BLaER1 treated with 17β-estradiol and CSF1 and Interleukin-3, amounts not matched to agents 10 nM and 100 nM (cell line): ENCODE data around the gene HERC4.

Source experiments
- H3K27ac ChIP-seq, 11 experiments: shearing (Covaris generic); formaldehyde crosslinking; 2 replicates each; pipeline ENCODE4 v1.8.1; 2022
- H3K27me3 ChIP-seq, 11 experiments: shearing (Covaris generic); formaldehyde crosslinking; 2 replicates each; pipeline ENCODE4 v1.8.1; 2022
- H3K36me3 ChIP-seq, 11 experiments: shearing (Covaris generic); formaldehyde crosslinking; 2 replicates each; pipeline ENCODE4 v1.8.1; 2022
- H3K4me1 ChIP-seq, 10 experiments: shearing (Covaris generic); formaldehyde crosslinking; 2 replicates each; pipeline ENCODE4 v1.8.1; 2022
- H3K4me2 ChIP-seq, 11 experiments: shearing (Covaris generic); formaldehyde crosslinking; 2 replicates each; pipeline ENCODE4 v1.8.1; 2022
- H3K4me3 ChIP-seq, 10 experiments: shearing (Covaris generic); formaldehyde crosslinking; 2 replicates each; pipeline ENCODE4 v1.8.1; 2022
- H3K9ac ChIP-seq, 11 experiments: shearing (Covaris generic); formaldehyde crosslinking; 2 replicates each; pipeline ENCODE4 v1.8.1; 2022
- H3K9me3 ChIP-seq, 11 experiments: shearing (Covaris generic); formaldehyde crosslinking; replicated peaks in 1 of 11; 2 replicates each; pipeline ENCODE4 v1.8.1; 2022
- H4K20me1 ChIP-seq, 11 experiments: shearing (Covaris generic); formaldehyde crosslinking; 2 replicates each; pipeline ENCODE4 v1.8.1; 2022
- Cebpa-rat ChIP-seq, 11 experiments: shearing (Covaris generic); IDR thresholded peaks; 2 replicates each; pipeline ENCODE4 v1.8.1; 2022

Gene HERC4, protein sequence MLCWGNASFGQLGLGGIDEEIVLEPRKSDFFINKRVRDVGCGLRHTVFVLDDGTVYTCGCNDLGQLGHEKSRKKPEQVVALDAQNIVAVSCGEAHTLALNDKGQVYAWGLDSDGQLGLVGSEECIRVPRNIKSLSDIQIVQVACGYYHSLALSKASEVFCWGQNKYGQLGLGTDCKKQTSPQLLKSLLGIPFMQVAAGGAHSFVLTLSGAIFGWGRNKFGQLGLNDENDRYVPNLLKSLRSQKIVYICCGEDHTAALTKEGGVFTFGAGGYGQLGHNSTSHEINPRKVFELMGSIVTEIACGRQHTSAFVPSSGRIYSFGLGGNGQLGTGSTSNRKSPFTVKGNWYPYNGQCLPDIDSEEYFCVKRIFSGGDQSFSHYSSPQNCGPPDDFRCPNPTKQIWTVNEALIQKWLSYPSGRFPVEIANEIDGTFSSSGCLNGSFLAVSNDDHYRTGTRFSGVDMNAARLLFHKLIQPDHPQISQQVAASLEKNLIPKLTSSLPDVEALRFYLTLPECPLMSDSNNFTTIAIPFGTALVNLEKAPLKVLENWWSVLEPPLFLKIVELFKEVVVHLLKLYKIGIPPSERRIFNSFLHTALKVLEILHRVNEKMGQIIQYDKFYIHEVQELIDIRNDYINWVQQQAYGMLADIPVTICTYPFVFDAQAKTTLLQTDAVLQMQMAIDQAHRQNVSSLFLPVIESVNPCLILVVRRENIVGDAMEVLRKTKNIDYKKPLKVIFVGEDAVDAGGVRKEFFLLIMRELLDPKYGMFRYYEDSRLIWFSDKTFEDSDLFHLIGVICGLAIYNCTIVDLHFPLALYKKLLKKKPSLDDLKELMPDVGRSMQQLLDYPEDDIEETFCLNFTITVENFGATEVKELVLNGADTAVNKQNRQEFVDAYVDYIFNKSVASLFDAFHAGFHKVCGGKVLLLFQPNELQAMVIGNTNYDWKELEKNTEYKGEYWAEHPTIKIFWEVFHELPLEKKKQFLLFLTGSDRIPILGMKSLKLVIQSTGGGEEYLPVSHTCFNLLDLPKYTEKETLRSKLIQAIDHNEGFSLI

DNA sequence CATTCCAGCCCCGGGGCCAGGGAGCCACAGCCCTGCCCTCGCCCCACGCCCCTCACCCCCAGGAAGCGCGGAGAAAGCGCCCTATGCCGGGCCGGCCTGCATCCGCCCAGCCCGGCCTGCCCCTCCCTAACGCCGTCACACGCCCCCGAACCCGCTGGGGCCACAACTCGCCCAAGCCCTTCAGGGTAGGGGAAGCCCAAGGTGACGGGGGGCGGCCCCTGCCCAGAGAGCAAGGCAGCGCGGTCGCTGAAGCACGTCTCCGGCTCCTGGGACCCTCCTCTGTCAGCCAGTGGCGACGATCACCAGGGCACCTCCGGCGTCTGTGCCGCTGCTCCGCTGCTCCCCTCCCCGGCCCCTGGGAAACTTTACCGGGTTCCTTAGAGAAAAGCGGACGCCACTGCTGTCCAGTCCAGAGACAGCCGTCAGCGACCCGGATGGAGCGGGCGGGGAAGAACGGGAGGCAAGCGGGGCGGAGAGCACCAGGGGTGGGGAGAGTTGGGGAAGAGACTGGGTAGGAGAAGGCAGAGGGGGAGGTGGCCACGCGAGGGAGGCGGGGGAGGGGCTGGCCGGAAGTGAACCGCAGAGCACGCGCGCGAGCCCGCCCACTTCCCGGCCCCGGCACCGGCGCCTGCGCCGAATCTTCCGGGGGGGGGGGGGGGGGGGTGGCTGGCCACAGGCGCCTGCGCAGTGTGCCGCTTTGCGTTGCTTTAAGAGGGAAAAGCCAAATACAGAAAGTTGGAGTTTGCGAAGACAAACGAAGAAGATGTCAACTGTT, at the start of gene HERC4:
Gene HERC4 (minus strand): TSS at position 509 of the 775 bp plus-strand sequence. CDS start 2,175 bp downstream, outside the sequence.
- H3K9me3 ChIP-seq, result no peaks in the 10 kb centered on the region; a peak in 1 of 22 replicates
- peak within 1 kb of the TSS; percentile 67 to 97 (median 84) for H3K4me2 ChIP-seq
- peaks cover 17 to 44% (median 30%) of the 10 kb centered on the region in 10 experiments for H3K4me1 ChIP-seq
- no peaks in the 10 kb centered on the region for H3K27me3 ChIP-seq
- peak within 1 kb of the TSS; percentile 89 to 100 (median 96) for H3K27ac ChIP-seq
- peaks cover 11 to 47% (median 38%) of the 10 kb centered on the region in 11 experiments; a peak in 20 of 22 replicates for H4K20me1 ChIP-seq
- H3K36me3 ChIP-seq, result peaks cover 15 to 30% (median 20%) of the 10 kb centered on the region in 11 experiments; a peak in 20 of 22 replicates
- H3K4me3 ChIP-seq, result peak within 1 kb of the TSS; percentile 76 to 98 (median 90)
- H3K9ac ChIP-seq, result peak within 1 kb of the TSS; percentile 92 to 100 (median 96)
- TF ChIP-seq Cebpa-rat (IDR thresholded peaks at IDR 0.05), result no peak

DNA sequence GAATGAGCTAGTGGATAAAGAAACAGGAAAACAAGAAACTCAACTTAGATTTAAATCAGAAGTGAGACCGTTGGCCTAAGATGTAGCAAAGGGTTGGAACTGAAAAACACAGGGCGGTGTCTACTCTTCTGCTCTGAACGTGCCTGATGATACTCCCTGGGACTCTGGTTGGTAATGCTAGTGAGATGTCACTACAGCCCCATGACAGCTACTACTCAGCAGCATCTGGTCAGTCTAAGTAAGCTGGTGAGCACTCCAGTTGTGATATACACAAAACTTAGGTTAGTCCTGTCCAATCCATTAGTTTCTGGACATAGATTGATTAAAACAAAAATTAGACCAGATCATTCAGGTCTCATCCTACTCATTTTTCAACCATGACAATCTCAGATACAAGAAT, 49.6 kb upstream of the HERC4 start:
- Histone ChIP-seq H3K9me3 (no peaks in the 10 kb centered on the region), H4K20me1 (no peaks in the 10 kb centered on the region), H3K4me2 (no peak overlapping the region), H3K4me3 (no peak overlapping the region), H3K27ac (no peak overlapping the region), H3K36me3 (no peaks in the 10 kb centered on the region), H3K4me1 (no peaks in the 10 kb centered on the region), H3K9ac (no peak overlapping the region), H3K27me3 (no peaks in the 10 kb centered on the region)
- no peak for TF ChIP-seq Cebpa-rat (IDR thresholded peaks at IDR 0.05)

DNA sequence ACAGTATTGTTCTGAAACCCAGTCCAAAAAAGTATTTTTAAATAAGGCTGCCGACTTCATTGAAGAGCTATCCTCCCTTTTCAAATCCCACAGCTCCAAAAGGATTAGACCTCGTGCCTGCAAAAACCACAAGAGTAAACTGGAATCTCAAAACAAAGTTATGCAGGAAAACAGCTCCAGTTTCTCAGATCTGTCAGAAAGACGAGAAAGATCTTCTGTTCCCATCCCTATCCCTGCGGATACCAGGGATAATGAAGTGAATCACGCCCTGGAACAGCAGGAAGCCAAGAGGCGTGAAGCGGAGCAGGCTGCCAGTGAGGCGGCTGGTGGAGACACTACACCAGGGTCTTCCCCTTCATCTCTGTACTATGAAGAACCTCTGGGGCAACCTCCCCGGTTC, 46.8 kb upstream of the HERC4 start:
- Histone ChIP-seq H3K9ac (no peak overlapping the region), H3K36me3 (no peaks in the 10 kb centered on the region), H3K9me3 (no peaks in the 10 kb centered on the region), H4K20me1 (no peaks in the 10 kb centered on the region), H3K4me2 (no peak overlapping the region), H3K4me3 (no peak overlapping the region), H3K27ac (no peak overlapping the region), H3K4me1 (peaks cover 0 to 7% (median 5%) of the 10 kb centered on the region in 10 experiments; a peak in 10 of 20 replicates), H3K27me3 (no peaks in the 10 kb centered on the region)
- TF ChIP-seq Cebpa-rat (IDR thresholded peaks at IDR 0.05), result no peak

DNA sequence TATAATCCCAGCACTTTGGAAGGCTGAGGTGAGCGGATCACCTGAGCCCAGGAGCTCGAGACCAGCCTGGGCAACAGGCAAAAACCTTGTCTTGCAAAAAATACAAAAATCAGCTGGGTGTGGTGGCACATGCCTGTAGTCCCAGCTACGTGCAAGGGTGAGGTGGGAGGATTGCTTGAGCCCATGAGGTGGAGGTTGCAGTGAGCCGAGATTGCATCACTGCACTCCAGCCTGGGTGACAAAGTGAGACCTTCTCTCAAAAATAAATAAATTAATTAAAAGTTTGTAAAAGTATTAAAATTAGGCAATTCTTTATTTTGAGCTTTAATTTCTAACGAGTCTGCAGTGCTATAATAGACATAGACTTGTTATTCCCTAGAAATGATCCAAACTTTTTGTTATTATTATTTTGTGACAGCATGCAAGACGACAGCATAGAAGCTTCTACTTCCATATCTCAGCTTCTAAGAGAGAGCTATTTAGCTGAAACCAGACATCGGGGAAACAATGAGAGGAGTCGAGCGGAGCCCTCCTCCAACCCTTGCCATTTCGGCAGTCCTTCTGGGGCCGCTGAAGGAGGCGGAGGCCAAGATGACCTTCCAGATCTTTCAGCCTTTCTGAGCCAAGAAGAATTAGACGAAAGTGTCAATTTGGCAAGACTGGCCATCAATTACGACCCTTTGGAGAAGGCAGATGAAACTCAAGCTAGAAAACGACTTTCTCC, 46.1 kb upstream of the HERC4 start:
- peaks cover 0 to 7% (median 5%) of the 10 kb centered on the region in 10 experiments; a peak in 10 of 20 replicates for H3K4me1 ChIP-seq
- H4K20me1 ChIP-seq, result no peaks in the 10 kb centered on the region
- no peak overlapping the region for H3K9ac ChIP-seq
- no peak for TF ChIP-seq Cebpa-rat (IDR thresholded peaks at IDR 0.05)
- no peak overlapping the region for H3K4me3 ChIP-seq
- H3K9me3 ChIP-seq, result no peaks in the 10 kb centered on the region
- no peak overlapping the region for H3K4me2 ChIP-seq
- H3K27me3 ChIP-seq, result no peaks in the 10 kb centered on the region
- no peaks in the 10 kb centered on the region for H3K36me3 ChIP-seq
- H3K27ac ChIP-seq, result no peak overlapping the region

DNA sequence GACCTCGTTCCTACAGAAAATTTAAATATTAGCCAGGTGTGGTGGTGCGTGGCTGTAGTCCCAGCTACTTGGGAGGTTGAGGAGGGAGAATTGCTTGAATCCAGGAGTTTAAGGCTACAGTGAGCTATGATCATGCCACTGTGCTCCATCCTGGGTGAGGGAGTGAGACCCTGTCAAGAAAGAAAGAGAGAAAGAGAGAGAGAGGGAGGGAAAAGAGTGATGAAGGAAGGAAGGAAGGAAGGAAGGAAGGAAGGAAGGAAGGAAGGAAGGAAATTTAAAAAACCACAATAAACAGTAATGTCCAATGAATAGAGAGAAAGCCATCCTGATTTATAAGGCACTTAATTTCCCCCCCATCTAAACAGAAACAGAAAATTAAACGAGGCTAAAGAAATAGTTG, 43.6 kb upstream of the HERC4 start:
- no peaks in the 10 kb centered on the region for H4K20me1 ChIP-seq
- no peak overlapping the region for H3K9ac ChIP-seq
- H3K36me3 ChIP-seq, result no peaks in the 10 kb centered on the region
- no peak overlapping the region for H3K4me3 ChIP-seq
- peaks cover 0 to 7% (median 5%) of the 10 kb centered on the region in 10 experiments; a peak in 10 of 20 replicates for H3K4me1 ChIP-seq
- H3K27me3 ChIP-seq, result no peaks in the 10 kb centered on the region
- TF ChIP-seq Cebpa-rat (IDR thresholded peaks at IDR 0.05), result no peak
- H3K4me2 ChIP-seq, result peak overlapping the region in 6 of 11 experiments; percentile 0 to 33 (median 23); a peak in 5 of 22 replicates
- no peak overlapping the region for H3K27ac ChIP-seq
- H3K9me3 ChIP-seq, result no peaks in the 10 kb centered on the region

DNA sequence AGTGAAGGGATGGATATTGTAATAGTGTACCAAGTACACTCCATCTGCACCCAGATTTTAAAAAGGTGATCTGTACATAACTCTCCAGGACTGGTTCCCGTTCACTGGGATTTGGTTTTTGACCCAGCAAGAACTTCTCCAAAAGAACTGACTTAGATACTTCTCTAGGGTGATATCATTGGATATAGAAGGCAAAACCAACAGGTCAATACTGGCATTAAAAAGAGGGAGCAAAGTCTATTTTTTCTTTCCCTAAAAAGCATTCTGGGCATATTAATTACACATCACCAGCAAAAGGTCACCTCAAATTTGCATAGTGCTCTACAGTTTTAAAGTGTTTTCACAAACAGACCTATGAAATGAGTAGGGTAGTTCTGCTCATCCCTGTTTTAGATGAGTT, 37.8 kb upstream of the HERC4 start:
- no peak overlapping the region for H3K4me3 ChIP-seq
- no peaks in the 10 kb centered on the region for H4K20me1 ChIP-seq
- no peak overlapping the region for H3K27ac ChIP-seq
- H3K27me3 ChIP-seq, result no peaks in the 10 kb centered on the region
- H3K9ac ChIP-seq, result no peak overlapping the region
- H3K4me1 ChIP-seq, result no peaks in the 10 kb centered on the region
- no peak for TF ChIP-seq Cebpa-rat (IDR thresholded peaks at IDR 0.05)
- H3K4me2 ChIP-seq, result no peak overlapping the region
- no peaks in the 10 kb centered on the region for H3K36me3 ChIP-seq
- no peaks in the 10 kb centered on the region for H3K9me3 ChIP-seq

DNA sequence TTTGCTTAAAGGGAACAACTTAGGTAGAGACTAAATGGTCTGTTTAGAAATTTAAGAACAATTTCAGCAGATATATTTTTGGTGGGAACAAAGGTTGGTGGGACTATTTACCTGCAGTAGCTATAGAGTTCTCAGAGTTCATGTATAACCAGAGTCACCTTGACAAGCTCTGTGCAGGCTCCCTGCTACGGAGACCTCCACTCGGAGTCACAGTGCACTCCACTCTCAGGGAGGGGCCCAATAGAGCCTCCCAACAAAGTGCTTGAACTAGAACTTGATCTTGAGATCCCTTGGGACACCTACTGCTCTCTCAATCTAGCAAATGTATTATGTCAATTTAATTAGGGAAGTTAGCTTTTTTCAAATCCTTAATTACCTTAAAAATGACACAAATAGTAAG, 36.5 kb upstream of the HERC4 start:
- no peaks in the 10 kb centered on the region for H3K27me3 ChIP-seq
- H3K27ac ChIP-seq, result no peak overlapping the region
- no peak overlapping the region for H3K4me3 ChIP-seq
- H3K9ac ChIP-seq, result no peak overlapping the region
- H3K9me3 ChIP-seq, result no peaks in the 10 kb centered on the region
- no peak for TF ChIP-seq Cebpa-rat (IDR thresholded peaks at IDR 0.05)
- no peaks in the 10 kb centered on the region for H3K4me1 ChIP-seq
- no peak overlapping the region for H3K4me2 ChIP-seq
- no peaks in the 10 kb centered on the region for H4K20me1 ChIP-seq
- no peaks in the 10 kb centered on the region for H3K36me3 ChIP-seq

DNA sequence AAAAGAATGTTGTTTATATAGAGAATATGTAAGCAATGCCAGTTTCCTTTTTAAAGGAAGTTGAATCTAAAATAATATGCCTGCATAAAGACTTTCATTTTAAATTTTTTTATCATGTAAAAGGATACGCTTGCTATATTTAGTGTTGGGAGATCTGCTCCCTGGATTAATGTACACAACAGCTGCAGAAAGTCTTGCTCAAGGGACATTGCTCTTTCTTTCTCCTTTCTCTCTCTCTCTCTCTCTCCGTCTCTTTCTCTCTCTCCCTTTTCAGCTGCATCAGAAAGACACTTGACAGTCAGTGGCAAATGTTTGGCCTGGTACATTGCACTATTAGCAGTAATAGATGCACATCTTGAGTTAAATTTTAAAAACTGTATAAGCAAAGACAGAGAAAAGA, 34.9 kb upstream of the HERC4 start:
- H3K27me3 ChIP-seq, result no peaks in the 10 kb centered on the region
- H3K27ac ChIP-seq, result no peak overlapping the region
- no peaks in the 10 kb centered on the region for H3K9me3 ChIP-seq
- no peak for TF ChIP-seq Cebpa-rat (IDR thresholded peaks at IDR 0.05)
- H3K4me3 ChIP-seq, result no peak overlapping the region
- H3K4me1 ChIP-seq, result no peaks in the 10 kb centered on the region
- no peaks in the 10 kb centered on the region for H3K36me3 ChIP-seq
- H4K20me1 ChIP-seq, result no peaks in the 10 kb centered on the region
- no peak overlapping the region for H3K9ac ChIP-seq
- H3K4me2 ChIP-seq, result no peak overlapping the region
